Activated CD4-positive, alpha-beta T cell treated with anti-CD3 and anti-CD28 coated beads, Interleukin-10, Interleukin-2, amounts not matched to agents 100 ng/mL and 50 ng/mL, durations not matched to agents 16 hours and 8 hours (primary cell): ENCODE results near the gene HOXD13.

ENCODE experiments used
- DNase-seq: peaks from one replicate; pipeline ENCODE4 v3.0.0-alpha.2; 2020

Gene HOXD13

DNA sequence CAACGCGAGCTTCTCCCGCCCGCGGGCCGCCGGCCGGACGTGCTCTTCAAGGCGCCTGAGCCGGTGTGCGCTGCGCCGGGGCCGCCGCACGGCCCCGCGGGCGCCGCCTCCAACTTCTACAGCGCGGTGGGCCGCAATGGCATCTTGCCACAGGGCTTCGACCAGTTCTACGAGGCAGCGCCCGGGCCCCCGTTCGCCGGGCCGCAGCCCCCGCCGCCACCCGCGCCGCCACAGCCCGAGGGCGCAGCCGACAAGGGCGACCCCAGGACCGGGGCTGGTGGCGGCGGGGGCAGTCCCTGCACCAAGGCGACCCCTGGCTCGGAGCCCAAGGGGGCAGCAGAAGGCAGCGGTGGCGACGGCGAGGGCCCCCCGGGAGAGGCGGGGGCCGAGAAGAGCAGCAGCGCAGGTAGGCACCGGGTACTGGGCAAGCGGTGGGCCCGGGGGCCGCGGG lies 15.2 kb downstream of the HOXD13 start:
- no peak for DNase-seq

GRCh38 chr2:176109192-176109901 lies 16.8 kb downstream of the HOXD13 start:
- no peak for DNase-seq

DNA sequence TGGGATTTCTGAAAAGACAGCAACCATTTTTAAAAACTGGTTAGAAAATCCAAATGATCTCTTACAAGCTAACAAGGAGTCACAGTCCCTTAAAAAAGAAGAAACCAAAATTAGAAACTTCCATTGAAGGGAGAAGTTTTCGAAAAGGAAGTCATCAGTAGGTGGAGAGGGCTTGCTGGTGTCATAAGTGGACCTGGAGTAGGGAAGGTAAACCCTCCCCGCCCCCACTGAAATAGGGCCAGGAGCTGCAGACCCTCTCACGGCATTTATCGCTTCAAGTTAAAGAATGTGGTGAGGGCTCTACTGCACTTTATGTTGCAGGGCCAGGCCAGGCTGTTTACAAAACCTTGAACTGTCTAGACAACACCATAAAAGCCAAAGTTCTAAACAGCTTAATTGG lies 17.4 kb downstream of the HOXD13 start:
- no peak for DNase-seq

DNA sequence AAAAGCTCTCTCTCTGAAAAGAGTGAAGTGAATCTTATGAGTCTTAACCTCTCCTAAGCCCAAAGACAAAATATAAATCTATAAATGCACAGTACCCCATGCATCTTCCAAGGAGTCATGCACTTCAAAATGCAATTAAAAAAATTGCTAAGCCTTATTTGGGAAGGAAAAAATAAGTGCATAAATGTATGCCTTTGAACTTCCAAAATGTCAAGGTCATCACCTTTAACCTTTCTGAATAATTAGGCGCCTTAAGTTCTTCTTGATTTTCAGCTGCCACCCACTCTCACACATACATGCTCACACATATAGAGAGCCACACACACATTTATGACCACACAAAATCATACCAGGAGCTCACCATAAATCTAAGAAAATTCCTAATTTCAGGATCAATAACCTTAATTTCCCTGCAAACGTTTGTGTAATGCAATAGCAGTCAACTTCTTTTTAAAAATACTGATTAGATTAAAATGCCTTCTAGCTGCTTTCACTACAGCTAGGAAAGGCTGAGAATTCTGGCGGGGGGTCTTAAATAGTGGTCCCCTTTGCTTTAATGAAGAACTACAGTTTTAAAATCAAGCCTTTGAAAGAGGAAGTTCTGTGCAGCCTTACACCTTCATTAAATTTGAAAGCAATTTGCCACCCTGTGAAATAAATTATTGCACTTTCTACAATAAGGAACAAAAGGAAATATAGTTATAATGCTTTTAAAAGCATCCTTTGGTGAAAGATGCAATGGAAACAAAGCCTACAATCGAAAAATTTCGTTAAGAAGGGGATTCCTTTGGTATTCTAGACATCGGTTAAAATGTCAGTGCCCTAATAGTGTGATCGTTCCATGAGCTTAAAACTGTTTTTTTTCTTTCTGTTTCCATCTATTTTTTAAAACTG lies 18.1 kb downstream of the HOXD13 start:
- DNase-seq: no peak

- peak; percentile 43 for DNase-seq
Observed at GRCh38 chr2:176111309-176111663, 18.8 kb downstream of the HOXD13 start.

- DNase-seq: no peak
Observed at GRCh38 chr2:176111846-176112374, 19.4 kb downstream of the HOXD13 start.

DNA sequence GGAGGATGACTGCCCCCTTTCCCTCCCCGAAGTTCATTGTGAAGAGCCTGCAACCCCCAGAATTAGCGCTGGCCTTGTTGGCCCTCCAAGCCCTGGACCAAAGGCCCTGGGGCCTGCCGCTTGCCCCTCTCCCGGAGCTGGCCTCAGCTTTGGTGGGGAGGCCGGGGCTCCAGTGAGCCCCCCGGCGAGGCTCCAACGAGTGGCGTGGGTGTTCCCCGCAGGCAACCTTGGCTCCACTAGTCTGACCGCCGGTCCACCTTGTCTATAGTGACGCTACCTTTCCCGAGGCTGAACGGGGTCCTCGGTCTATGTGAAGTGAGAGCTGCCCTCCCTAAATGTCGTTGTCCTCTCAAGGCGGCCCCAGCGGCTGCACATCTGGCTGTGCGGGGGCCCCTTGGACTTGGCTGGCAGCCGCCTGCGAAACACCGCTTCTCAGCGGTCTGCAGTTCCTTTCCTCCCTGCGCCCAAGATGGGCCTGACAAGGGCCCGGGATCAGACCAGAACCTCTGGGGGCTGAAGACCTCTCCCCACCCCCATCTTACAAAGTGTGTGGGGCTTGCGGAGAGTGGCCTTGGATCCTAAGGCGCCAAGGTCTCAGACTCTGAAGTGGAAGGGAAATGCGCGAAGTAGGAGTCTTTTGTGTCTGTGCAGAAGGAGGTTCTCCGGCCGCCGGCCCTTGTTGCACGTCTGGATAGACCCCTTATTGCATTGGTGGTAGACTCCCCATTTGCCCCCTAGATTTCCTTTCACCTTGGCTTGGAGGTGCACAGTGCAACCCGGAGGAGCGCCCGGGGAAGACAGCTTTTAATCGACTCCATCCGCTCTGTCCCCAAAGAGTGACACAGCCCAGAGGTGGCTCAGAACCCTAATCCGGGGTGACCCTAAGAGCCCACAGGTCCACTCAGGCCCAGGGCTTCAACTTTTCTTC lies 20.1 kb downstream of the HOXD13 start:
- DNase-seq: no peak

DNA sequence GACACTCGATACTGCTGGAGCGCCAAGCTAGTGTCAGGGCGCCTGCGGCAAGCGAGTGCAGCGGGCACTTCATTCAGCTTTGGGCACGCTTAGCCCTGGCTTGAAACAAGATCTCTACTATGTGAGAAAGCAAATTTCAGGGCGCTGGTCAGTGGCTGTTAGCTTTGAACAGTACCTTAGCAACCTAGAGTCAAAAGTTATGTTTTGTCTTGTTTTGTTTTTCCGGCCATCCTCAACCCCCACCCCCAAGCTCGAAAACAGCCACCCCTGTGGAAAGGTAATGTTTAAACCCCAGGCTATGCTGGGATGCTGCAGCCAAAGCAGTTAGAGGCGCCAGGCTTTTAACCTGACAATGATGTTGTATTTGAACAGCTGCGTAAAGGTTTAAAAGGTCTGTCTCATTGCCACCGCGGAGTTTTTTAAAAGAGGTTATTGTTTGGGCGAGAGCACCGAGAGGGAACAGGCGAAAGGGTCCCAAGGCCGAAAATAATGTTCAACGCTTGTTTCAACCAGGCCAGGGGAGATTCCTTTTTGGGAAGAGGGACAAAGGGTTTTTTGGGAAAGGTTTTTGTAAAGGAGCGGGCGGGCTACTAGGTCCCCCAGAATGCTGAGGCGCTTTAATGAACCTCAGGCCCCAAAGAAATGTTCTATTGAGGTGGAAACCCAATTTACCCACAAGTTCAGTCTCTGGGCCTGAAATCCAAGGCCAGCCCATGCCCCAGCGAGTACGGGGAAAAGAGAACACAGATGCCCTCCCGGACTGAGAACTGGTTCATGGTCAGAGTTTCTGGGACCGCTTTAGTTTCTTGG lies 21.8 kb downstream of the HOXD13 start:
- DNase-seq: no peak

GRCh38 chr2:176114930-176115625 lies 22.6 kb downstream of the HOXD13 start:
- no peak for DNase-seq

DNA sequence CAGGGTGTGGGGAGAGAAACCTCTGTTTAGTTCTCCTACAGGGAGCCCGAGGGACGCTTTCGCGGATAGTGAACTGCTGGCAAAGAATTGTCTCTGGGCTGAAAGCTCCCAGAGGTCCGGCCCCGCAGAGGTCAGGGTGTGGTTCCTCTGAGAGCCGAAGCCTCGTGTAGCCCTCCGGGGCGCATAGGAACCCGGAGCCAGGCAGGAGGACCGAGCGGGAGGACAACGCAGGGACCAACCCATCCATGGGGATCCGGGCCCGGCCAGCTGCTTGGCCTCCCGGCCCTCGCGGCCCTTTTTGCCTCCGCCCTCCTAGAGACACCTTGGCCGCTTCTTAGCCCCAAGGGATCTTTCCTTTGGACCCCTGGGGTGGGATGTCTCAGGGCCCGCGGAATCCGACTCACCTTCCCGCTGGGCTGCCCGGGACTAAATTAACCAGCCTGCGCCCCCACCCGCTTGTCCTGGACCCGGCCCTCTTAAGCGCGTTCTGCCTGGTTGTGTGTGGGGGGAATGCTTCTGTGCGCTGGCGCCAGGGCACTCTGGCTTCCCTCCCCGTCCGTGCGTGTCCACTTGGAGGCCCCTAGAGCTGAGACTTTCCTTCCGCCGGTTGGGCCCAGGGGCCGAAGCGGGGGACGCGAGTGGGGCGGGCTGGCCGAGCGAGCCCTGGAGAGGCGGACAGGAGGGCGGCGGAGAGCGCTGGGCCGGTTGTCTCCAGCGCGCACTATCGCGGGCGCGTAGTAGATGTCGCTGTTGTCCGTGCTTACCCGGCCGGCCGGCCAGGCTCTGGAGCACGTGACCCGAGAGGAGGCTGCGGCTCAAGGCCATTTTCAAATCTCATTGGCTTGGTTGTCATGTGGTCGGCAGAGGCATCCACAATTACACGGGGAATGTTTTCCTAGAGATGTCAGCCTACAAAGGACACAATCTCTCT lies 23.6 kb downstream of the HOXD13 start, which contains the start of gene HOXD10:
HOXD10 (plus strand) TSS at position 896 of the 931 bp plus-strand sequence. CDS start 56 bp downstream, outside the sequence.
- no peak for DNase-seq

- no peak for DNase-seq
Observed at GRCh38 chr2:176117162-176117822, 24.8 kb downstream of the HOXD13 start.

- no peak for DNase-seq
Observed at GRCh38 chr2:176117823-176118371, 25.4 kb downstream of the HOXD13 start.

- peak; percentile 37 for DNase-seq
Observed at GRCh38 chr2:176118601-176119339, 26.2 kb downstream of the HOXD13 start.

DNA sequence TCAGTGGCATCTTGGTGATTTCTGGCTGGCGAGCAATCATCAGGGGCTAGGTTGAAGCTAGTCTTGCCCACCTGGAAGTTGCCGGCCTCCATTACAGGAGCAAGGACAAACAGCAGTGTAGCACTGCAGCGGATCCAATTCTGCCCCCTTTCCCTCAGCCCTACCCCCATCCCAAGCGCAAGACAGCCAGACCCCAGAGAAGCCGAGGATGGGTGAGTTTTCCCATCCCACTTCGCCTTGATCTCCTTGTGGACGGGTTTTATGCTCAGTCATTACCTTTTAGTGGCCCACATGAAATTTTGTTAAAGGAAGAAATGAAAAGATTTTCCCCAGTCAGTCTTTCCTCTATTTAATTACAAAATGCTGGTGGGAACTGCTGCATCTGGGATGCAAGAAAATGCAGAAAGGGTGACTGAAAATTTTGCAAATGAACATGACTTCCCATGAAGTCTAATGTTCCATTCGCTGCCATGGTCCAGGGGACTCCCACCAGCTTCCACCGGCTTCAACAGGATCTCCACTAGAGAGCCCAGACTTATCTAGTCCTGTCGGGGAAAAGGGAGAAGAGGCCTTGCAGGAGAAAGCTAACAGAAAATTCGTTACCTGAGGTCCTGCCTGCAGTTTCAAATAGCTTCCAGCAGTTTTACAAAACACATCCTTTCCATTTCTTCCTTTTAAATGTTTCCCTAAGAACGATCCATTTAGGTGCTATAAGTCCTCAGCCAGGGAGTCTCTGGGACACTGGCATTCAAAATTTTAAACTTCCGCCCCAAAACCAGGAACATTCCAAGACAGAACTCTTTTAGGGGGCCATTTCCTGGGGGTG lies 28.1 kb downstream of the HOXD13 start:
- no peak for DNase-seq

GRCh38 chr2:176121190-176122051 lies 28.9 kb downstream of the HOXD13 start:
- DNase-seq: no peak

GRCh38 chr2:176122052-176122682 lies 29.6 kb downstream of the HOXD13 start:
- DNase-seq: no peak
